ENCODE measurements around the gene AGAP6.
"Not testable (repeated sequence)": the region's sequence is repeated elsewhere in the genome, so short reads cannot be mapped to it uniquely, and the experiment has no call there.

The AGAP6 gene

GRCh38 chr10:49988376-49988775, at the start of gene AGAP6:
TSS of gene AGAP6 (plus strand) at chr10:49988406. CDS start at chr10:49988716, 310 bp downstream.
- not testable (repeated sequence) for DNase-seq

GRCh38 chr10:49941447-49942338, 46.5 kb upstream of the AGAP6 start, which contains the start of the genes PARG and TIMM23B:
TSS of gene PARG (minus strand) at chr10:49942027. CDS start at chr10:49941725, 302 bp downstream.
TSS of gene TIMM23B (plus strand) at chr10:49942053. CDS start at chr10:49942195, 142 bp downstream.
- DNase-seq, result peak; percentile 78

- not testable (repeated sequence) for DNase-seq
Measured at GRCh38 chr10:49942339-49942705, 45.9 kb upstream of the AGAP6 start.

GRCh38 chr10:49943607-49944006, 44.6 kb upstream of the AGAP6 start:
- DNase-seq, result not testable (repeated sequence)

- not testable (repeated sequence) for DNase-seq
Measured at GRCh38 chr10:49948142-49948541, 40.1 kb upstream of the AGAP6 start.

- not testable (repeated sequence) for DNase-seq
Measured at GRCh38 chr10:49948737-49949136, 39.5 kb upstream of the AGAP6 start.

GRCh38 chr10:49952006-49952405, 36.2 kb upstream of the AGAP6 start:
- not testable (repeated sequence) for DNase-seq

GRCh38 chr10:49953122-49953521, 35.1 kb upstream of the AGAP6 start:
- DNase-seq, result not testable (repeated sequence)

GRCh38 chr10:49970331-49970857, 17.8 kb upstream of the AGAP6 start:
- DNase-seq, result not testable (repeated sequence)

- not testable (repeated sequence) for DNase-seq
Measured at GRCh38 chr10:49971466-49971865, 16.7 kb upstream of the AGAP6 start.

GRCh38 chr10:49972094-49972493, 16.1 kb upstream of the AGAP6 start:
- not testable (repeated sequence) for DNase-seq

GRCh38 chr10:49977756-49978155, 10.4 kb upstream of the AGAP6 start:
- not testable (repeated sequence) for DNase-seq

GRCh38 chr10:49987207-49987606, 999 bp upstream of the AGAP6 start:
- not testable (repeated sequence) for DNase-seq

GRCh38 chr10:49995321-49995720, 7.1 kb downstream of the AGAP6 start:
- DNase-seq, result not testable (repeated sequence)

GRCh38 chr10:50014024-50014423, 25.8 kb downstream of the AGAP6 start:
- DNase-seq, result not testable (repeated sequence)

GRCh38 chr10:50015596-50016220, 27.5 kb downstream of the AGAP6 start:
- DNase-seq, result not testable (repeated sequence)

- DNase-seq, result not testable (repeated sequence)
Measured at GRCh38 chr10:50016926-50017325, 28.7 kb downstream of the AGAP6 start.

GRCh38 chr10:50017646-50018045, 29.4 kb downstream of the AGAP6 start:
- not testable (repeated sequence) for DNase-seq

- not testable (repeated sequence) for DNase-seq
Measured at GRCh38 chr10:50019279-50019678, 31.1 kb downstream of the AGAP6 start.

GRCh38 chr10:50020451-50021024, 32.3 kb downstream of the AGAP6 start:
- DNase-seq, result not testable (repeated sequence)

GRCh38 chr10:50021646-50022045, 33.4 kb downstream of the AGAP6 start:
- DNase-seq, result no peak

GRCh38 chr10:50024716-50025383, 36.6 kb downstream of the AGAP6 start:
- DNase-seq, result not testable (repeated sequence)

Data from activated CD4-positive, CD25-positive, alpha-beta regulatory T cell treated with anti-CD3 and anti-CD28 coated beads, Interleukin-2, amount 50 U/mL, for 72 hours (primary cell).